HCT116 (cell line): ENCODE measurements around the gene NDUFS7.

ENCODE experiments used
- CEBPB ChIP-seq: IDR thresholded peaks from 2 replicates; pipeline ENCODE4 v1.6.1; 2012; ENCODE audit warnings: low read depth
- POLR2A ChIP-seq: IDR thresholded peaks from 2 replicates; pipeline ENCODE4 v1.7.0; 2011; ENCODE audit warnings: borderline replicate concordance; ENCODE audit not compliant: insufficient read depth, insufficient read length; ENCODE audit errors: extremely low read depth
- RAD21 ChIP-seq: IDR thresholded peaks from 2 replicates; pipeline ENCODE4 v1.6.1; 2012; ENCODE audit warnings: low read depth, mild to moderate bottlenecking
- TF ChIP-seq, protein P1 (sequence below), 3 experiments: fragments of 200-600 bp in 1 of 3; sonication (generic) in 1 of 3; IDR thresholded peaks in 2 of 3; conservative IDR thresholded peaks in 1 of 3; 2 replicates each; pipeline ENCODE4 v1.5.1; 2012 to 2017; ENCODE audit warnings: low read depth in 2 of 3, low read length in 2 of 3, antibody characterized with exemption in 1 of 3, borderline replicate concordance in 1 of 3, control low read depth in 1 of 3, mild to moderate bottlenecking in 1 of 3, mixed read lengths in 1 of 3, mixed run types in 1 of 3, moderate library complexity in 1 of 3; ENCODE audit not compliant: insufficient read depth in 1 of 3
- TF ChIP-seq, protein P2 (sequence below): IDR thresholded peaks from 2 replicates; pipeline ENCODE4 v1.6.1; 2012; ENCODE audit warnings: low read depth

- TF ChIP-seq, protein P1, sequence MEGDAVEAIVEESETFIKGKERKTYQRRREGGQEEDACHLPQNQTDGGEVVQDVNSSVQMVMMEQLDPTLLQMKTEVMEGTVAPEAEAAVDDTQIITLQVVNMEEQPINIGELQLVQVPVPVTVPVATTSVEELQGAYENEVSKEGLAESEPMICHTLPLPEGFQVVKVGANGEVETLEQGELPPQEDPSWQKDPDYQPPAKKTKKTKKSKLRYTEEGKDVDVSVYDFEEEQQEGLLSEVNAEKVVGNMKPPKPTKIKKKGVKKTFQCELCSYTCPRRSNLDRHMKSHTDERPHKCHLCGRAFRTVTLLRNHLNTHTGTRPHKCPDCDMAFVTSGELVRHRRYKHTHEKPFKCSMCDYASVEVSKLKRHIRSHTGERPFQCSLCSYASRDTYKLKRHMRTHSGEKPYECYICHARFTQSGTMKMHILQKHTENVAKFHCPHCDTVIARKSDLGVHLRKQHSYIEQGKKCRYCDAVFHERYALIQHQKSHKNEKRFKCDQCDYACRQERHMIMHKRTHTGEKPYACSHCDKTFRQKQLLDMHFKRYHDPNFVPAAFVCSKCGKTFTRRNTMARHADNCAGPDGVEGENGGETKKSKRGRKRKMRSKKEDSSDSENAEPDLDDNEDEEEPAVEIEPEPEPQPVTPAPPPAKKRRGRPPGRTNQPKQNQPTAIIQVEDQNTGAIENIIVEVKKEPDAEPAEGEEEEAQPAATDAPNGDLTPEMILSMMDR (IDR thresholded peaks at IDR 0.05 in 2 of 3, conservative IDR thresholded peaks at IDR 0.05 in 1 of 3; ENCODE audit: borderline replicate concordance in 1 of 3, insufficient read depth in 1 of 3, low read depth in 2 of 3, low read length in 2 of 3), result no peak
- TF ChIP-seq POLR2A (no peak), RAD21 (no peak), CEBPB (no peak)
- TF ChIP-seq, protein P2, sequence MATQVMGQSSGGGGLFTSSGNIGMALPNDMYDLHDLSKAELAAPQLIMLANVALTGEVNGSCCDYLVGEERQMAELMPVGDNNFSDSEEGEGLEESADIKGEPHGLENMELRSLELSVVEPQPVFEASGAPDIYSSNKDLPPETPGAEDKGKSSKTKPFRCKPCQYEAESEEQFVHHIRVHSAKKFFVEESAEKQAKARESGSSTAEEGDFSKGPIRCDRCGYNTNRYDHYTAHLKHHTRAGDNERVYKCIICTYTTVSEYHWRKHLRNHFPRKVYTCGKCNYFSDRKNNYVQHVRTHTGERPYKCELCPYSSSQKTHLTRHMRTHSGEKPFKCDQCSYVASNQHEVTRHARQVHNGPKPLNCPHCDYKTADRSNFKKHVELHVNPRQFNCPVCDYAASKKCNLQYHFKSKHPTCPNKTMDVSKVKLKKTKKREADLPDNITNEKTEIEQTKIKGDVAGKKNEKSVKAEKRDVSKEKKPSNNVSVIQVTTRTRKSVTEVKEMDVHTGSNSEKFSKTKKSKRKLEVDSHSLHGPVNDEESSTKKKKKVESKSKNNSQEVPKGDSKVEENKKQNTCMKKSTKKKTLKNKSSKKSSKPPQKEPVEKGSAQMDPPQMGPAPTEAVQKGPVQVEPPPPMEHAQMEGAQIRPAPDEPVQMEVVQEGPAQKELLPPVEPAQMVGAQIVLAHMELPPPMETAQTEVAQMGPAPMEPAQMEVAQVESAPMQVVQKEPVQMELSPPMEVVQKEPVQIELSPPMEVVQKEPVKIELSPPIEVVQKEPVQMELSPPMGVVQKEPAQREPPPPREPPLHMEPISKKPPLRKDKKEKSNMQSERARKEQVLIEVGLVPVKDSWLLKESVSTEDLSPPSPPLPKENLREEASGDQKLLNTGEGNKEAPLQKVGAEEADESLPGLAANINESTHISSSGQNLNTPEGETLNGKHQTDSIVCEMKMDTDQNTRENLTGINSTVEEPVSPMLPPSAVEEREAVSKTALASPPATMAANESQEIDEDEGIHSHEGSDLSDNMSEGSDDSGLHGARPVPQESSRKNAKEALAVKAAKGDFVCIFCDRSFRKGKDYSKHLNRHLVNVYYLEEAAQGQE, result no peak
Observed at GRCh38 chr19:1349211-1349610, 34.5 kb upstream of the NDUFS7 start.
